HG03460 (cell line): Measurements from ENCODE around the gene M6PR.
"Not testable (repeated sequence)": the region's sequence is repeated elsewhere in the genome, so short reads cannot be mapped to it uniquely, and the experiment has no call there.

ENCODE experiments used
- ATAC-seq: cut with Tn5 transposase; IDR thresholded peaks from one replicate; pipeline ENCODE4 v1.9.1; 2021; ENCODE audit not compliant: unreplicated experiment

M6PR gene

DNA sequence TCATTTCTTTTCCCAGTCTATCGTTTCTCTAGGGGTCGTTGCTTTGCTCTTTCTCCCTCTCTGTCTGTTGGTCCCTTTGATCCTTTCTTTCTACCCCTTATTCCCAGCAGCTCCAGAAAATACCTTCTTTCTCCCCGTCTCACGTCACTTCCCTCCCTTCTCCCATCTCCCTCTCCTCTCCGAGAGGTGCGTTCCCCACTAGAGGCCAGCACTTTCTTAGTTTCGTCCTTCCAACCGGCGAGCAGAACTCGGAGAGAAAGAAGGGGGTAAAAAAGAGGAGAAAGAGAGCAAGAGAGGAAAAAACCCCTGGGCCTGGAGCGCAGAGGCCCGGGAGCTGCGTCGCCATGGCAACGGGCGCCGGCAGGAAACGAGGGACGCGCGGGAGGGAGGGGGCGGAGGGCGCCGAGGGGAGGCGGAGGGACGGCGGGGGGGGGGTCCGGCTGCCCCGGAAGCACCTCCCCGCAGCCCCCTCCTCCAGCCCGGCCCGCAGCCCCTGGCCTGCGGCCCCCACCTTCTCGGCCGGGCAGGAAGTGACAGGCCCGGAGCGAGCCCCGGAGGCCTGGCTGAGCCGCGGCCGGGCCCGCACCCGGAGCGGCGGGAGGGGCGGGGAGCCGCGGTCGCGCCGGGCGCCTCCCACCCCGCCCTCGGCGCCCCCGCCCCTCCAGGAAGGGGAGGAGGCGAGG lies 35.3 kb downstream of the M6PR start, which contains the start of gene PHC1:
Gene PHC1 (plus strand): TSS at position 477 of the 683 bp plus-strand sequence. CDS start 3,169 bp downstream, outside the sequence.
- peak; percentile 45 for ATAC-seq

DNA sequence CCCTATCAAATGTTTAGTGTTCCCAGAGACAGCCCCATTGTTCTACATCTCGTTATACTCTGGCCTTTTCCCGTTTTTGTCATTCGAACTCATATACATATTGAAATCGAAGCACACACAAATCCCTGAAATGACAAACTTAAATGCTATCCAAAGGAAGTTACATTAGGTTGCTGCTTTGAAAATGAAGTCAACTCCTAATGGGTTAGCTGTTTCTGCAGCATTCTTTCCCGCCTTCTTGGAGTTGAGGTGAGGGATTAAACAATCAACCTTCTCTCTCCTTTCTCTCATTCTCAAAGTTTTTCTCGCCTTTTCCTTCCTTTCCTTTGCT lies 35.8 kb downstream of the M6PR start:
- ATAC-seq = no peak

DNA sequence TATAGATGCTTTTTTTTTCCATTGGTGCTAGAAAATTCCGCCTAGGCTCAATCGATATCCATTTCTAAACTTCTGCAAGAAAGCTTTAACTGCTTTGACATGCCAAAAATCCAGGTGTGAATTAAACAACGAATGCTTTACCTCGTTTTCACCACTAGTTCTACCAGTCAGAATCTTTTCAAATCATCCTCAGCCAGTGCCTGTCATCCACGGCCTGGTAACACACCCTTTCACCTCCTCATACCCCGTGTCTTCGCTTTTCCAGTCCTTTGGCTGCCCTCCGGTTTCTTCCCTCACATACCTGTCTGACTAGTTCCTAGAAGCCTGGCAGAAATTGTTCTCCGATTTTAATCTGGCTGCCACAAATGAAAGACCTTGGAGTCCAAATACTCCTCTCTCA lies 36.5 kb downstream of the M6PR start:
- no peak for ATAC-seq

DNA sequence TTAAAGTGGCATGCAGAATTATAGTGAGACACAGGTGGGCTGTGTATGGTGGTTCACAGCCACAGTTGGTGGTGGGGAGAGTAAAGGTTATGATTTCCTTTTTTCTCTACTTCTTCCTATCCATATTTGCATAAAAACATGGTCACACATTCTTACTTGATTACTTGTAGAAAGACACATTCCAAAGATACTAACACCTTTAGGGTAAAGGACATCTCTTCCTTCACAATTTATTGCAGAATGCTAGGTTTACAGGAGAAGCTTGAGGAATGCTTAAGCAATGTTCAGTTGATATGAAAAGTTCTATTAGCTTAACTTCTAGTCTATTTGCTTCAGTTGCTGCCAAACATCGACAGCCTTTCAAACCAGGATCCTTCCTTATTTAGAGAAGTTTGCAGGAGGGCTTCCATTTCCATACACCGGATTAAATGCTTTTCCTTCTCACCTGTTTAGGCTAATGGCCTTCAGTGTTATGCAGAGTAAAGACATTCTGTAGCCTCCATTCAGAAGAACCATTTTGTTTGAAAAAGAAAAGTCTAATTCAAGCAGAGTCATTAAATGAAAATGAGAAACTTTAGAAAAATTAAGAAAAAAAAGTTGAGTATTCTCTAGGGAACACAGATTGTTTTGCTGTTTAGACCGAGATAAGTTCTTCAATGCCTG lies 37.7 kb downstream of the M6PR start:
- no peak for ATAC-seq

DNA sequence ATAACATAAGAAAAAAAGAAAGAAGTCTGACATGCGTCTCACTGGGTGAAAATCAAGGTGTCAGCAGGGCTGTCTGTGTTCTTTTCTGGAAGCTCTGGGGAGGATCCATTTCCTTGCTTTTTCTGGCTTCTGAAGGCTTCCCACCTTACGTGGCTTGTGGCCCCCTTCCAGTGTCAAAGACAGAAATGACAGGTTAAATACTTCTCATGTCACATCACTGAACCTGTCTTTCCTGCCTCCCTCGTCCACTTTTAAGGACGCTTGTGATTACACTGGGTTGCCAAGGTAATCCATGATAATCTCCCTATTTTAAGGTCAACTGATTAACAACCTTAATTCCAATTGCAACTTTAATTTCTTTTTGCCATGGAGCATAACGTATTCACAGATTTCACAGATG lies 39.7 kb downstream of the M6PR start:
- ATAC-seq = no peak

DNA sequence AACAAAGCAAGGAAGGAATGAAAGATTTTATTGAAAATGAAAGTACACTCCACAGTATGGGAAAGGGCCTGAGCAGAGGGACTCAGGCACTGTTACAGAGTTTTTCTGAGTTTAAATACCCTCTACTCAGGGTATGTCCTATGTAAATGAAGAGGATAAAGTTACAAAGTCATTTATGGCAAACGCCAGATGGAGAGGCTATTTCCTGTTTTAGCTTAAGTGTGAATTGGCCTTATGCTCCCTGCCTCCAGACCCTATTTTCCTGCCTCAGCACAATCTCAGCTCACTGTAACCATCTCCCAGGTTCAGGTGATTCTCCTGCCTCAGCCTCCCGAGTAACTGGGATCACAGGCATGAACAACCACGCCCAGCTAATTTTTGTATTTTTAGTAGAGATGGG lies 41.9 kb downstream of the M6PR start:
- ATAC-seq = no peak

DNA sequence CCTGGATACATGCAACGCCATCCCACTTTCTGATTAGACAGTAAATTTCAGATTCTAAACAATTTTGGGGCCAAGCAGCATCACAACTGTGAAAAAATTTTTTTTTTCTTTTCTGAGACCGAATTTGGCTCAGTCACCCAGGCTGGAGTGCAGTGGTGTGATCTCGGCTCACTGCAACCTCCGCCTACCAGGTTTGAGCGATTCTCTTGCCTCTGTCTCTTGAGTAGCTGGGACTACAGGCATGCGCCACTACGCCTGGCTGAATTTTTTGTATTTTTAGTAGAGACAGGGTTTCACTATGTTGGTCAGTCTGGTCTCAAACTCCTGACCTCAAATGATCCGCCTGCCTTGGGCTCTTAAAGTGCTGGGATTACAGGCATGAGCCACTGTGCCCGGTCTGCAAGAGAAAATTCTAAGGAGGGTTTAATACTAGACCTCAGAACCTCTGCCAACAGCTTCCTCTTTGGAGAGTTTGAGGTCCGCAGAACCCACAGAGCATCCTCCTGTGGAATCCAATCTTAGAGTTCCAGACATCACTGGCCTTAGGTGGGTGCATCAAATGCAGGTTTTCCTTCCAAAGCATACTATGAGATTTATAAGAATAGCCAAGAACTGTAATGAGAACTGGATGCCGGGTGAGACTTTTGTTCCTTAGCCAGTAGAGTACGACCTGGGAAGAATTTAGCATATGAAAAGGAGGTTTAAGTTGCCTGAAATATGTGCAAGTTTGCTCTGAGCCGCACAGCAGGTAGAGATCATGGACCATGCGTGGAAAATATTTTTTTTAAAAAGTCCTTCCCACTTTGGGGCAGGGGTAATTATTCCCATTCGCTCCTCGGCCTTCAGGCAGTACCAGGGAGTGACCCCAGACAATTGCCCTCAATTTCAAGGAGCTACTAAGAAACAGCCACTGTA lies 42.9 kb downstream of the M6PR start:
- no peak for ATAC-seq

DNA sequence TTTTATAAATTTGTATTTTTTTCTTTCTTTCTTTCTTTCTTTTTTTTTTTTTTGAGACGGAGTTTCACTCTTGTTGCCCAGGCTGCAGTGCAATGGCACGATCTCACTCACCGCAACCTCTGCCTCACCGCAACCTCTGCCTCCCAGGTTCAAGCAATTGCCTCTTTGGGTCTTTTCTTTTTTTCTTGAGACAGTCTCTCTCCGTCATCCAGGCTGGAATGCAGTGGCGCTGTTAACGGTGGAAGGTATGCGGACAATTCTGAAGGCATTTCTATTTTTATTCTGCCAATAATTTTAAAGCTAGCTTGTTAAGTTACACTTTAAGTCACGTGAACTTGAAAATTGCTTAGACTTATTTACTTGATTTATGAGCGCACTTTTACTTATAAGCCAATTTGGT lies 43.9 kb downstream of the M6PR start:
- ATAC-seq = no peak

DNA sequence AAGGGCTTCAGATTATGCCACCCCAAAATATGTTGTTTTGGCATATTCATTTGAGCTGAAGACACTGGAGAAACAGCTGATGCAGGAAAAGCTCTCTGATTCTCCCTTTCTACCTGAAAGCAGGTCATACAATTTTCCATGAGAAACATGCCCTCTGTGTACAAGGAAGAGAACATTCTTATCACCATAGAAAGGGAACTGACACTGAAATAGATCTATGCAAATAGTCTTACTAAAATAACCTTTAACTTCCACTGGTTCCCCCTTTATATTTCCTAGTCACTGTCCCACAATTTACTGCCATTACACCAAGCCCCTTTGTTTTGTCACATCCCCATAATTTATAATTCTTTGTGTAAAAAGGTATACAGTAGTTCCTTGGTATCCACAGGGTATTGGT lies 44.8 kb downstream of the M6PR start:
- ATAC-seq = no peak

DNA sequence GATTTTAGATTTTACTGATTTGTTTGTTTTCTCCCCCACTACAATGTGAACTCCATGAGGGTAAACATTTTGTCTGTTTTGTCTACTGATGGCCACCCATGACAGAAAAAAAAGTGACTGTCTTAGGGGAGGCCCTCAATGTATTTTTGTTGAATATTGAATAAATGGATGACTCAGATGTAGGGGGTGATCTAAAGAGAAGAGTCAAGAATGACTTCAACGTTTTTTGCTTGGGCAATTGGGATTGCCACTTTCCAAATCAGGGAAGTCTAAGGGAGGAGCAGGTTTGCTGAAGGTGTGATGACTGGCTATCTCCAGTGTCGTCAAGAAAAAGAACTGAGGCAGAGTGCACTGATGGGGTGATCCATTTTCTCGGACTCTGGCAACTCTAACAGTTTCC lies 45.8 kb downstream of the M6PR start:
- no peak for ATAC-seq

DNA sequence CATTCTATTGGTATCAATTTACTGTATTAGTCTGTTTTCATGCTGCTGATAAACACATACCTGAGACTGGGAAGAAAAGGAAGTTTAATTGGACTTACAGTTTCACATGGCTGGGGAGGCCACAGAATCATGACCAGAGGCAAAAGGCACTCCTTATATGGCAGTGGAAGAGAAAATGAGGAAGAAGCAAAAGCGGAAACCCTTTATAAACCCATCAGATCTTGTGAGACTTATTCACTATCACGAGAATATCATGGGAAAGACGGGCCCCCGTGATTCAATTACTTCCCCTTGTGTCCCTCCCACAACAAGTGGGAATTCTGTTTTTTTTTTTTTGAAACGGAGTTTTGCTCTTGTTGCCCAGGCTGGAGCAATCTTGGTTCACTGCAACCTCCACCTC lies 46.7 kb downstream of the M6PR start:
- not testable (repeated sequence) for ATAC-seq

DNA sequence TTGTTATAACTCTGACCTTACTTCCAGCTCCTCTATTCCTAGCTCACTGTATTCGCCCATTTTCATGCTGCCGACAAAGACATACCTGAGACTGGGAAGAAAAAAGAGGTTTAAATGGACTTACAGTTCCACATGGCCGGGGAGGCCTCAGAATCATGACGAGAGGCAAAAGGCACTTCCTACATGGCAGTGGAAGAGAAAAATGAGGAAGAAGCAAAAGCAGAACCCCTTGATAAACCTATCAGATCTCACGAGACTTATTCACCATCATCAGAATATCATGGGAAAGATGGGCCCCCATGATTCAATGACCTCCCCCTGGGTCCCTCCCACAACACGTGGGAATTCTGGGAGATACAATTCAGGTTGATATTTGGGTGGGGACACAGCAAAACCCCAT lies 49.6 kb downstream of the M6PR start:
- ATAC-seq = no peak

DNA sequence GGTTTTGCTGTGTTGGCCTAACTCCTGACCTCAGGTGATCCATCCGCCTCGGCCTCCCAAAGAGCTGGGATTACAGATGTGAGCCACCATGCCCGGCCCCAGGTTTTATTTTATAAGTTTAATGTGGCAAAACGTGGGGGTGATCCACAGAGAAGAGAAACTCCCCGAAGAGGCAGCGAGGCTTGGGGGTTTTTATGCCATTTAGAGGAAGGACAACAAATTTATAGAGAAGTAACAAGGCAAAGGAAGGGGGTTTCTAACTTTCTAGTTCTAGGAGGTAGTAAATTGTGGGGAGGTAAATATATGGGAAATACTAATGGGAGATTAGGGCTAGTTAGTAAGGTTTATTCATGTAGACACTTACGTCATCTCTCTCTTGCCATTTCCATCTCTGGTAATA lies 52.4 kb downstream of the M6PR start:
- no peak for ATAC-seq

DNA sequence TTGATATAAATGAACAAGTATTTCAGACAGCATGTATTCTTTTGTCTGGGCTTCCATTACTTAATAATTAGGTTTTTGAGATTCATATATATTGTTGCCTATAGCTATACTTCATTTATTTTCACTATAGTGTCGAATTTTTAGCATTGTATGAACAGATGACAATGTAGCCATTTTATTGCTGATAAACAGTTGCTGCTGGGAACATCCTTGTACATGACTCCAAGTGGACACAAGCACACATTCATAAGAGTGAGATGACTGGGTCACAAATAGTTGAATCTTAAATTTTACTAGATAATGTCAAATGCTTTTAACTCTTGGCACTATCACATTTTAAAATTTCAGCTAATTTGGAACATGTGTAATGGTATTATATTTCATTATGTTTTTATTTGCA lies 54.5 kb downstream of the M6PR start:
- no peak for ATAC-seq

DNA sequence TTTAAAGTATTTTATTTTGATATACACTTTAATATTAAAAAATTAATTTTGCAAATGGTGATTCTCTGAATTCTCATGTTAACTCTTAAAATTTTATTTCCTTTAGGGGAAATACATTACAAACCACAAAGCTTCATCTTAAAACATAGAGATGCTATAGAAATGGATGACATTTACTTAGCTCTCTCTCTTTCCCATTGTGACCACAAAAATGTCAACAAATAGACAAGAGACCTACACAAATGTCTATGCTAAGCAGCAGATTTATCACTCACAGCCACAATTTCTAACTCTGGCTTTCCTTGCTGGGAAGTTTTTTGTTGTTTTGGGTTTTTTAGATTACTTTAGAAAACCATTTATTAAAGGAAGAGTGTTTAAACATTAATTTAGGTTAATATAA lies 55.1 kb downstream of the M6PR start:
- ATAC-seq = no peak

DNA sequence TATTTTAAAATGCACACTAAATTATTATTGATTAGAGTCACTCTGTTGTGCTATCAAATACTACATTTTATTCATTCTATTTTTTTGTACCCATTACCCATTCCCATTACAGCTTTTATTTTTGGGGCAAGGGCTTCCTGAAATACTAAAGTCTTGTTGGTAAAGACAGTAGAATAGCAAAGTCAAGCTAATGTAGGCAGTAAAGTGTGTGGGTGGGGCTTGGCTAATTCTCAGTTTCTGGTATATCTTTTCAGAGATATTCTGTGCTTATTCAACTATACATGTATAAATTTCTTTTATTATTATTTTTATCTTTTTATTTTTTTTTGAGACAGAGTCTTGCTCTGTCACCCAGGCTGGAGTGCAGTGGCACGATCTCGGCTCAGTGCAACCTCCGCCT lies 57.5 kb downstream of the M6PR start:
- no peak for ATAC-seq
